ENCODE data around the gene KLRC4. TPM values are rescaled to one million over a fixed set of nuclear protein-coding genes. Genes with fewer than 3 reads are reported as not detected.

KLRC4 gene
- total and polyA plus RNA-seq, 2 of the 4 experiments (the other 2 are of a cell fraction): not detected

GRCh38 chr12:10374624-10375018, 34.9 kb downstream of the KLRC4 start:
- Histone ChIP-seq H3K4ac (ENCODE audit: low read depth, low read length) (no peak overlapping the region), H2AK5ac (ENCODE audit: low read depth, low read length) (no peak overlapping the region), H3K9ac (ENCODE audit: low read depth, low read length) (no peak overlapping the region), H3K18ac (ENCODE audit: low read depth, low read length) (no peak overlapping the region), H4K91ac (ENCODE audit: insufficient read depth, low read depth, low read length) (no peak overlapping the region), H3K4me2 (ENCODE audit: low read depth, low read length) (no peak overlapping the region), H2AK9ac (replicated peaks; ENCODE audit: low read depth, low read length, poor library complexity) (no peak overlapping the region), H3K27ac (ENCODE audit: insufficient read depth, low read length) (no peak overlapping the region), H4K20me1 (ENCODE audit: insufficient read depth, low read length) (no peaks in the 10 kb centered on the region), H3K14ac (replicated peaks; ENCODE audit: low read depth, low read length) (no peak overlapping the region), H3K4me1 (ENCODE audit: control insufficient read depth, insufficient read depth, low read length) (no peaks in the 10 kb centered on the region), H3K23ac (ENCODE audit: low read depth, low read length) (no peak overlapping the region), H3K56ac (ENCODE audit: extremely low read depth, insufficient read depth, low read length) (no peak overlapping the region), H4K5ac (ENCODE audit: low read depth, low read length) (no peak overlapping the region), H3K4me3 (ENCODE audit: insufficient read depth, low read depth, low read length) (no peak overlapping the region), H3K27me3 (ENCODE audit: control insufficient read depth, insufficient read depth, low read length) (no peaks in the 10 kb centered on the region), H3K36me3 (ENCODE audit: control insufficient read depth, insufficient read depth, low read length) (no peaks in the 10 kb centered on the region), H2BK15ac (ENCODE audit: low read depth, low read length) (no peak overlapping the region), H2AFZ (replicated peaks; ENCODE audit: low read length, poor library complexity) (no peak overlapping the region), H3K79me1 (ENCODE audit: low read depth in 1 of 2, low read length in 2 of 2) (no peaks in the 10 kb centered on the region), H3K9me3 (ENCODE audit: control insufficient read depth, insufficient read depth, low read length) (no peaks in the 10 kb centered on the region), H3K9me1 (ENCODE audit: insufficient read depth, low read length) (no peaks in the 10 kb centered on the region), H2BK20ac (ENCODE audit: low read depth, low read length) (no peak overlapping the region), H2BK5ac (ENCODE audit: low read depth, low read length, poor library complexity, severe bottlenecking) (no peak overlapping the region), H4K8ac (ENCODE audit: low read depth in 2 of 2, low read length in 2 of 2) (no peak overlapping the region), H2BK120ac (ENCODE audit: low read depth, low read length) (no peak overlapping the region)
- no peak for TF ChIP-seq RAD21 (IDR thresholded peaks at IDR 0.05; ENCODE audit: low read length)
- no peak for TF ChIP-seq CHD1 (IDR thresholded peaks at IDR 0.05; ENCODE audit: low read depth, low read length)
- no peak for TF ChIP-seq BHLHE40 (IDR thresholded peaks at IDR 0.05; ENCODE audit: low read depth, low read length)
- TF ChIP-seq ELK1 (IDR thresholded peaks at IDR 0.05; ENCODE audit: borderline replicate concordance, low read depth, low read length): no peak
- TF ChIP-seq CTCF (conservative IDR thresholded peaks at IDR 0.05; ENCODE audit: low read depth, low read length): no peak
- no peak for TF ChIP-seq MAZ (IDR thresholded peaks at IDR 0.05; ENCODE audit: borderline replicate concordance, low read depth, low read length)
- no peak for TF ChIP-seq POLR2A (IDR thresholded peaks at IDR 0.05; ENCODE audit: low read depth, low read length)
- TF ChIP-seq USF2 (IDR thresholded peaks at IDR 0.05; ENCODE audit: low read depth, low read length): no peak
- TF ChIP-seq MAFK (IDR thresholded peaks at IDR 0.05; ENCODE audit: low read depth, low read length): no peak
- dilution Hi-C loops (cut with HindIII; ENCODE audit: low sequenced_read_pairs, unreplicated experiment): no loop called here
- no peak for DNase-seq
- in situ Hi-C loops (cut with MboI; ENCODE audit: low sequenced_read_pairs): no loop called here
- 100% methylated on average over 2 of the region's 3 CpGs; no CpG with 5 or more reads in 1 of the 2 experiments for WGBS, 2 experiments (ENCODE audit: extremely low coverage in 2 of 2, insufficient read length in 1 of 2)
- ATAC-seq (ENCODE audit: low read depth): no peak
- no TSS peak for BruUV-seq (replicated peaks)
- intact Hi-C loops (cut with micrococcal nuclease): no loop called here
- POLR2A ChIA-PET (ENCODE audit: unreplicated experiment): no interaction called here
- CTCF ChIA-PET: no interaction called here

All from IMR-90 (cell line).